SK-N-SH treated with all-trans-retinoic acid at 6 μM for 48 hours (cell line): ENCODE measurements around the gene HOXD3.

Experiments used
- ATAC-seq: fragments of 200-7000 bp; cut with Tn5 transposase; 3 replicates; pipeline ENCODE4 v1.9.1; 2020; ENCODE audit warnings: mild to moderate bottlenecking, moderate library complexity
- ARNTL ChIP-seq: fragments of 450-650 bp; formaldehyde crosslinking; IDR thresholded peaks from 2 replicates; pipeline ENCODE4 v1.5.0; 2020; ENCODE audit warnings: low read depth, mild to moderate bottlenecking, moderate library complexity, borderline replicate concordance
- BACH2 ChIP-seq: fragments of 250-450 bp; sonication (Bioruptor Pico); IDR thresholded peaks from 2 replicates; pipeline ENCODE4 v1.9.0; 2021; ENCODE audit warnings: mild to moderate bottlenecking, borderline replicate concordance
- CSDC2 ChIP-seq: fragments of 250-450 bp; sonication (Bioruptor Pico); IDR thresholded peaks from 2 replicates; pipeline ENCODE4 v1.5.0; 2020; ENCODE audit warnings: mild to moderate bottlenecking, moderate library complexity
- ESRRG ChIP-seq: fragments of 250-450 bp; sonication (Bioruptor Pico); IDR thresholded peaks from 2 replicates; pipeline ENCODE4 v1.6.1; 2021; ENCODE audit warnings: mild to moderate bottlenecking
- GLIS3 ChIP-seq: fragments of 250-450 bp; sonication (Bioruptor Pico); IDR thresholded peaks from 2 replicates; pipeline ENCODE4 v1.5.0; 2020; ENCODE audit warnings: mild to moderate bottlenecking, moderate library complexity
- ISL1 ChIP-seq: fragments of 250-450 bp; sonication (Bioruptor Pico); IDR thresholded peaks from 2 replicates; pipeline ENCODE4 v2.1.2; 2022; ENCODE audit warnings: mild to moderate bottlenecking, moderate library complexity
- OSR1 ChIP-seq: fragments of 250-450 bp; sonication (Bioruptor Pico); IDR thresholded peaks from 2 replicates; pipeline ENCODE4 v1.8.0; 2022; ENCODE audit warnings: moderate library complexity, mild to moderate bottlenecking, inconsistent platforms
- PPARA ChIP-seq: fragments of 250-450 bp; sonication (Bioruptor Pico); IDR thresholded peaks from 2 replicates; pipeline ENCODE4 v1.5.0; 2020; ENCODE audit warnings: mild to moderate bottlenecking, borderline replicate concordance
- RARB ChIP-seq: fragments of 250-450 bp; sonication (Bioruptor Pico); IDR thresholded peaks from 2 replicates; pipeline ENCODE4 v1.8.0; 2021; ENCODE audit warnings: mild to moderate bottlenecking, moderate library complexity
- SNAI2 ChIP-seq: fragments of 250-450 bp; sonication (Bioruptor Pico); IDR thresholded peaks from 2 replicates; pipeline ENCODE4 v1.5.0; 2020; ENCODE audit warnings: mild to moderate bottlenecking, moderate library complexity
- TCF4 ChIP-seq: fragments of 250-450 bp; sonication (Bioruptor Pico); IDR thresholded peaks from 2 replicates; pipeline ENCODE4 v1.8.0; 2021; ENCODE audit warnings: mild to moderate bottlenecking, moderate library complexity, borderline replicate concordance
- TOX ChIP-seq: fragments of 250-450 bp; sonication (Bioruptor Pico); IDR thresholded peaks from 2 replicates; pipeline ENCODE4 v1.8.0; 2021; ENCODE audit warnings: mild to moderate bottlenecking, moderate library complexity, borderline replicate concordance
- ZC3H10 ChIP-seq: fragments of 250-450 bp; sonication (Bioruptor Pico); IDR thresholded peaks from 2 replicates; pipeline ENCODE4 v1.5.1; 2021; ENCODE audit warnings: mild to moderate bottlenecking, moderate library complexity
- ZFP3 ChIP-seq: fragments of 250-450 bp; sonication (Bioruptor Pico); IDR thresholded peaks from 2 replicates; pipeline ENCODE4 v1.5.0; 2020; ENCODE audit warnings: mild to moderate bottlenecking, moderate library complexity
- ZFP30 ChIP-seq: fragments of 450-650 bp; formaldehyde crosslinking; IDR thresholded peaks from 2 replicates; pipeline ENCODE4 v1.5.0; 2022; ENCODE audit warnings: mild to moderate bottlenecking, moderate library complexity
- ZNF565 ChIP-seq: fragments of 450-650 bp; formaldehyde crosslinking; conservative IDR thresholded peaks from 2 replicates; pipeline ENCODE4 v1.5.0; 2020; ENCODE audit warnings: low read depth, mild to moderate bottlenecking, moderate library complexity
- ZNF70 ChIP-seq: fragments of 450-650 bp; formaldehyde crosslinking; IDR thresholded peaks from 2 replicates; pipeline ENCODE4 v1.5.0; 2020; ENCODE audit warnings: mild to moderate bottlenecking, moderate library complexity
- TF ChIP-seq, protein P1 (sequence below): fragments of 250-450 bp; sonication (Bioruptor Pico); IDR thresholded peaks from 2 replicates; pipeline ENCODE4 v1.5.0; 2020; ENCODE audit warnings: mild to moderate bottlenecking, moderate library complexity
- TF ChIP-seq, protein P2 (sequence below): fragments of 250-450 bp; sonication (Bioruptor Pico); IDR thresholded peaks from 2 replicates; pipeline ENCODE4 v1.8.0; 2021; ENCODE audit warnings: low read depth, mild to moderate bottlenecking, moderate library complexity, borderline replicate concordance
- TF ChIP-seq, protein P3 (sequence below): fragments of 250-450 bp; sonication (Bioruptor Pico); IDR thresholded peaks from 2 replicates; pipeline ENCODE4 v1.5.1; 2020; ENCODE audit warnings: low read depth, mild to moderate bottlenecking, moderate library complexity
- TF ChIP-seq, protein P4 (sequence below): fragments of 250-450 bp; sonication (Bioruptor Pico); IDR thresholded peaks from 2 replicates; pipeline ENCODE4 v1.8.0; 2020; ENCODE audit warnings: mild to moderate bottlenecking, moderate library complexity, borderline replicate concordance

The HOXD3 gene

DNA sequence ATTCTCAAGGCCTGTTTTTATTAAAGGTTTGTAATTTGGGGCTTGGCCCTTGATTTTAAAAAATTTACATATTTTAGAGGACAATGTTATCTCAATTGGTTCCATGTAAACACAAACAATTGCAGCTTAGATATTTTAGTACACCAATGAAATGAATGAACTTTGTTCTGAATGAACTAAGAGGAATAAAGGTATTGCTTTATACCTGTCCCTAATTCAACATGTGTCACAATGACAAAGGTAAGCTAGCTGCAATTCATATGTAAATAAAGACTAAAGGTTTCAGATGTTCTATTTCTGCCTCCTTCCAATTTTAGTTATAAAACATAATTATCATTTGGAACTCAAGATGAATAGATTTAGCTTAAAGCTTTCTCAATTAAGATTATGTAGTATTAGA, 42.8 kb downstream of the HOXD3 start:
- TF ChIP-seq, protein P1, sequence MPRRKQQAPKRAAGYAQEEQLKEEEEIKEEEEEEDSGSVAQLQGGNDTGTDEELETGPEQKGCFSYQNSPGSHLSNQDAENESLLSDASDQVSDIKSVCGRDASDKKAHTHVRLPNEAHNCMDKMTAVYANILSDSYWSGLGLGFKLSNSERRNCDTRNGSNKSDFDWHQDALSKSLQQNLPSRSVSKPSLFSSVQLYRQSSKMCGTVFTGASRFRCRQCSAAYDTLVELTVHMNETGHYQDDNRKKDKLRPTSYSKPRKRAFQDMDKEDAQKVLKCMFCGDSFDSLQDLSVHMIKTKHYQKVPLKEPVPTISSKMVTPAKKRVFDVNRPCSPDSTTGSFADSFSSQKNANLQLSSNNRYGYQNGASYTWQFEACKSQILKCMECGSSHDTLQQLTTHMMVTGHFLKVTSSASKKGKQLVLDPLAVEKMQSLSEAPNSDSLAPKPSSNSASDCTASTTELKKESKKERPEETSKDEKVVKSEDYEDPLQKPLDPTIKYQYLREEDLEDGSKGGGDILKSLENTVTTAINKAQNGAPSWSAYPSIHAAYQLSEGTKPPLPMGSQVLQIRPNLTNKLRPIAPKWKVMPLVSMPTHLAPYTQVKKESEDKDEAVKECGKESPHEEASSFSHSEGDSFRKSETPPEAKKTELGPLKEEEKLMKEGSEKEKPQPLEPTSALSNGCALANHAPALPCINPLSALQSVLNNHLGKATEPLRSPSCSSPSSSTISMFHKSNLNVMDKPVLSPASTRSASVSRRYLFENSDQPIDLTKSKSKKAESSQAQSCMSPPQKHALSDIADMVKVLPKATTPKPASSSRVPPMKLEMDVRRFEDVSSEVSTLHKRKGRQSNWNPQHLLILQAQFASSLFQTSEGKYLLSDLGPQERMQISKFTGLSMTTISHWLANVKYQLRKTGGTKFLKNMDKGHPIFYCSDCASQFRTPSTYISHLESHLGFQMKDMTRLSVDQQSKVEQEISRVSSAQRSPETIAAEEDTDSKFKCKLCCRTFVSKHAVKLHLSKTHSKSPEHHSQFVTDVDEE, result no peak
- TF ChIP-seq GLIS3 (CRISPR knock-in tag) (no peak), CSDC2 (no peak), ZNF70 (no peak), ZFP30 (no peak), ISL1 (no peak)
- ATAC-seq, result no peak

DNA sequence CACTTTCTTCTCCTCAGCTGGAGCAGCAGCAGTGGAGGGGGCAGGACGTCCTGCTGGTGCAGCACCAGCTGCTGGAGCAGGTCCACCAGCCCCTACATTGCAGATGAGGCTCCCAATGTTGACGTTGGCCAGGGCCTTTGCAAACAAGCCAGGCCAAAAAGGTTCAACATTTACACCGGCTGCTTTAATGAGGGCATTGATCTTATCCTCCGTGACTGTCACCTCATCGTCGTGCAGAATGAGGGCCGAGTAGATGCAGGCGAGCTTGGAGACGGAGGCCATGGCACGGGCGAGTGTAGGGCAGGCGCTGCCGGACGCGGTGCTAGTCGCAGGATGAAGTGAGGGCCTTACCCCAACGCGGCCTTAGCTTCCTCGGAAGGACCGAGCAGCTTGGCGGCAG, 43.9 kb downstream of the HOXD3 start:
- no peak for ATAC-seq
- TF ChIP-seq ZNF70 (no peak), PPARA (CRISPR knock-in tag) (no peak), TCF4 (no peak)
- TF ChIP-seq, all 23 proteins: peak for 0

DNA sequence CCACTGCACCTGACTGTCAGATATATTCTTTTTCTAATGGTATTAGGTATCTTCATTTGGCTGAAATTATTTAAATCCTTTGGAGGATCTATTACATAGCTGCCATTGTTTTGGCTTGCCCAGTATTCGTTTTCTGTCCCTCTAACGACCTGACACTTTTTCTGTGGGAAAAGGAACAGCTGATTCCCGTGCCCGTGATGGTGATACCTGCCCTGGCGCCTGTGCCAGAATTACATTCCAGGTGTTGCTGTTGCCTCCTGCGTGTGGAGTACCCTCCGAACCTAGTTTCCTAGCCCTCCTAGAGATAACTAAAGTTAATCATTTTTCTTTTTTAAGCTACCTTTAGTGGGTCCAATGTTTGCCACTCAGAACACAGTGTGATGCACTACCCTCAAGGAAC, 45.4 kb downstream of the HOXD3 start:
- ATAC-seq, result no peak
- TF ChIP-seq ESRRG (no peak), RARB (CRISPR knock-in tag) (no peak), BACH2 (no peak), ZFP3 (no peak), SNAI2 (no peak), ZNF565 (CRISPR knock-in tag) (no peak), ZFP30 (no peak), TCF4 (no peak), CSDC2 (no peak), ZC3H10 (CRISPR knock-in tag) (no peak), OSR1 (no peak), TOX (CRISPR knock-in tag) (no peak)
- TF ChIP-seq, protein P1, result no peak
- TF ChIP-seq, protein P2, sequence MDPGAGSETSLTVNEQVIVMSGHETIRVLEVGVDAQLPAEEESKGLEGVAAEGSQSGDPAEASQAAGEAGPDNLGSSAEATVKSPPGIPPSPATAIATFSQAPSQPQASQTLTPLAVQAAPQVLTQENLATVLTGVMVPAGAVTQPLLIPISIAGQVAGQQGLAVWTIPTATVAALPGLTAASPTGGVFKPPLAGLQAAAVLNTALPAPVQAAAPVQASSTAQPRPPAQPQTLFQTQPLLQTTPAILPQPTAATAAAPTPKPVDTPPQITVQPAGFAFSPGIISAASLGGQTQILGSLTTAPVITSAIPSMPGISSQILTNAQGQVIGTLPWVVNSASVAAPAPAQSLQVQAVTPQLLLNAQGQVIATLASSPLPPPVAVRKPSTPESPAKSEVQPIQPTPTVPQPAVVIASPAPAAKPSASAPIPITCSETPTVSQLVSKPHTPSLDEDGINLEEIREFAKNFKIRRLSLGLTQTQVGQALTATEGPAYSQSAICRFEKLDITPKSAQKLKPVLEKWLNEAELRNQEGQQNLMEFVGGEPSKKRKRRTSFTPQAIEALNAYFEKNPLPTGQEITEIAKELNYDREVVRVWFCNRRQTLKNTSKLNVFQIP (CRISPR knock-in tag), result no peak
- TF ChIP-seq, protein P3, sequence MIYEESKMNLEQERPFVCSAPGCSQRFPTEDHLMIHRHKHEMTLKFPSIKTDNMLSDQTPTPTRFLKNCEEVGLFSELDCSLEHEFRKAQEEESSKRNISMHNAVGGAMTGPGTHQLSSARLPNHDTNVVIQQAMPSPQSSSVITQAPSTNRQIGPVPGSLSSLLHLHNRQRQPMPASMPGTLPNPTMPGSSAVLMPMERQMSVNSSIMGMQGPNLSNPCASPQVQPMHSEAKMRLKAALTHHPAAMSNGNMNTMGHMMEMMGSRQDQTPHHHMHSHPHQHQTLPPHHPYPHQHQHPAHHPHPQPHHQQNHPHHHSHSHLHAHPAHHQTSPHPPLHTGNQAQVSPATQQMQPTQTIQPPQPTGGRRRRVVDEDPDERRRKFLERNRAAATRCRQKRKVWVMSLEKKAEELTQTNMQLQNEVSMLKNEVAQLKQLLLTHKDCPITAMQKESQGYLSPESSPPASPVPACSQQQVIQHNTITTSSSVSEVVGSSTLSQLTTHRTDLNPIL (CRISPR knock-in tag), result no peak
- TF ChIP-seq, protein P4, sequence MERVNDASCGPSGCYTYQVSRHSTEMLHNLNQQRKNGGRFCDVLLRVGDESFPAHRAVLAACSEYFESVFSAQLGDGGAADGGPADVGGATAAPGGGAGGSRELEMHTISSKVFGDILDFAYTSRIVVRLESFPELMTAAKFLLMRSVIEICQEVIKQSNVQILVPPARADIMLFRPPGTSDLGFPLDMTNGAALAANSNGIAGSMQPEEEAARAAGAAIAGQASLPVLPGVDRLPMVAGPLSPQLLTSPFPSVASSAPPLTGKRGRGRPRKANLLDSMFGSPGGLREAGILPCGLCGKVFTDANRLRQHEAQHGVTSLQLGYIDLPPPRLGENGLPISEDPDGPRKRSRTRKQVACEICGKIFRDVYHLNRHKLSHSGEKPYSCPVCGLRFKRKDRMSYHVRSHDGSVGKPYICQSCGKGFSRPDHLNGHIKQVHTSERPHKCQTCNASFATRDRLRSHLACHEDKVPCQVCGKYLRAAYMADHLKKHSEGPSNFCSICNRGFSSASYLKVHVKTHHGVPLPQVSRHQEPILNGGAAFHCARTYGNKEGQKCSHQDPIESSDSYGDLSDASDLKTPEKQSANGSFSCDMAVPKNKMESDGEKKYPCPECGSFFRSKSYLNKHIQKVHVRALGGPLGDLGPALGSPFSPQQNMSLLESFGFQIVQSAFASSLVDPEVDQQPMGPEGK (CRISPR knock-in tag), result no peak
- TF ChIP-seq, all 23 proteins: peak for 0

DNA sequence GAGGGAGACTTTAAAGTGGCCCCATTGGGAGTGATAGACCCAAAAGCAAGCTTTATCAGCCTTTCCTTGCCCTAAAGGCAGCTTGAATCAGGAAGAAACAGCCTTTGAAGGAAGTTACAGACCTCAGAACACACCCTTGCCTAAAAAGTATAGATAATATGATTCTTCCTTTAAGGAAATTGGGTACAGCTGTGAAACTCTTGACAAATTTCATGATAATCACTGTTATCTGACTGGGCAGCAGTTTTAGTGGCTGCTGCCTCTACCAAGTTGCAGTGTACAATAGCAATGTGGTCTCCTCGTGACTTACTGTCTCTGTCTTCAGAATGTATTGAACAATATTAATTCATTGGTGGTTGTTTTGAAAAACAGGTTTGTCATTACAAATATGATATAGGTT, 48.0 kb downstream of the HOXD3 start:
- no peak for ATAC-seq
- TF ChIP-seq ZNF565 (CRISPR knock-in tag) (no peak), RARB (CRISPR knock-in tag) (no peak), ISL1 (no peak), ZC3H10 (CRISPR knock-in tag) (no peak), ARNTL (no peak)
